Activated CD8-positive, alpha-beta T cell treated with anti-CD3 and anti-CD28 coated beads for 36 hours (primary cell): ENCODE measurements around the gene SNX20. TPM values are rescaled to one million over a fixed set of nuclear protein-coding genes. Genes with fewer than 3 reads are reported as not detected.

Source experiments
- ATAC-seq: fragments of 200-7000 bp; cut with Tn5 transposase; one replicate; pipeline ENCODE4 v1.10.0; 2021; ENCODE audit warnings: mild to moderate bottlenecking, moderate library complexity
- CTCF ChIA-PET: fragments of 350-600 bp; sonication (Branson Sonifier 250); formaldehyde crosslinking; loops from one replicate; lab custom pipeline; 2021; ENCODE audit warnings: antibody characterized with exemption; lab: Charles Lee
- POLR2A ChIA-PET: fragments of 350-600 bp; sonication (Branson Sonifier 250); formaldehyde crosslinking; loops from one replicate; lab custom pipeline; 2021; ENCODE audit warnings: antibody characterized with exemption; lab: Charles Lee
- DNase-seq: peaks from one replicate; pipeline ENCODE4 v3.0.0-alpha.2; 2020
- H3K27ac Mint-ChIP-seq: one replicate; pipeline ENCODE4 v1.8.0; 2021; ENCODE audit warnings: mild to moderate bottlenecking, mixed read lengths
- H3K27me3 Mint-ChIP-seq: one replicate; pipeline ENCODE4 v1.8.0; 2021; ENCODE audit warnings: mixed read lengths
- H3K36me3 Mint-ChIP-seq: one replicate; pipeline ENCODE4 v1.8.0; 2021; ENCODE audit warnings: low read depth, mixed read lengths
- H3K4me1 Mint-ChIP-seq: one replicate; pipeline ENCODE4 v1.8.0; 2021; ENCODE audit warnings: low read depth, mixed read lengths
- H3K4me3 Mint-ChIP-seq: one replicate; pipeline ENCODE4 v1.8.0; 2021; ENCODE audit warnings: mild to moderate bottlenecking, moderate library complexity, mixed read lengths
- H3K9me3 Mint-ChIP-seq: one replicate; pipeline ENCODE4 v1.8.0; 2021; ENCODE audit warnings: mixed read lengths
- intact Hi-C: fragments of 100-400 bp; cut with micrococcal nuclease; formaldehyde crosslinking; loops from one replicate; pipeline ENCODE4 v1.10.0; 2022
- total RNA-seq, 2 experiments: library from RNA; stranded (reverse); gene quantifications; one replicate each; pipeline ENCODE4 v1.2.3, GENCODE V29; 2021
- TF ChIP-seq, protein P1 (sequence below): fragments of 200-600 bp; IDR thresholded peaks from one replicate; pipeline ENCODE4 v1.8.0; 2022; ENCODE audit warnings: antibody characterized with exemption, mild to moderate bottlenecking

SNX20 gene, protein sequence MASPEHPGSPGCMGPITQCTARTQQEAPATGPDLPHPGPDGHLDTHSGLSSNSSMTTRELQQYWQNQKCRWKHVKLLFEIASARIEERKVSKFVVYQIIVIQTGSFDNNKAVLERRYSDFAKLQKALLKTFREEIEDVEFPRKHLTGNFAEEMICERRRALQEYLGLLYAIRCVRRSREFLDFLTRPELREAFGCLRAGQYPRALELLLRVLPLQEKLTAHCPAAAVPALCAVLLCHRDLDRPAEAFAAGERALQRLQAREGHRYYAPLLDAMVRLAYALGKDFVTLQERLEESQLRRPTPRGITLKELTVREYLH
- 10 to 100 TPM; 24.6 to 25.0 TPM for total RNA-seq

DNA sequence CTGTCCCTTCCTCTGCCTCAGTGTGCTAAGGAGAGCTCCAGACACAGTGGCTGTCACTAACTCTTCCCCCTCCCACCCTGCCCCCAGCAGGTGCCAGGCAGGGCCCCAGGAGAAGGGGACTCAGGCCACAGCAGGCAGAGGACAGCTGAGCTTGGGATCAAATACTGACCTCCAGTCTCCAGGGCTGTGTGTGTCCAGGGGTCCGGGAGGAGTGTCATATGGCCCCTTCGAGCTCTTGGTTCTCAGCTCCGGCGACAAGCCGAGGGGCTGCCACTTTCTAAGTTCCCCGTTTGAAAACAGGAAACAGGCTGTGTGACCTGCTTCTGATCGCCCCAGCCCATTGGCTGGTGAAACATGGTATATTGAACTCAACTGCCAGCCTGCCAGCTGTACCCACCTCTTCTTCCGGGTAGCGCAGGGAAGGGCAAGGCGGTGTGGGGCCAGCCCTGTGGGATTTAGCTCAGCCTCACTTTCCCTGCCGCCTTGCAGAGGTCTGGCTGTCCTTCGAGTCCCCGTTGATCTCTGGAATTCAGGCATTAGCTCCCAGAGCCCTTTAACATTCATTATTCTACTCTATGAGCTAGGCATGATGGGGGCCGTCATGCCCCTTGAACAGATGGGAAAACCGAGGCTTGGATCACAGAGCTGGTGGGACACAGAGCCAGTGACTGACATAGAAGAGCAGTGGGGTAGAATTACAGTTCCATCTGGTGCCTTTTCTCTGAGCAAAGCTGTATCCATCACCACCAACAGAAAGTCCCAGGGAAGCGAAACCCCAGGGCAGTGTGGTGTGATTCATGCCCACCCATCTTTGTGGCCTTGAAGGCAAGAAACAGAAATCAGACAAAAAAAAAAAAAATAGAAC lies at the start of gene SNX20:
Gene SNX20 (minus strand): TSS at position 292 of the 865 bp plus-strand sequence. CDS start 3,786 bp downstream, outside the sequence.
- no peaks in the 10 kb centered on the region for H3K9me3 Mint-ChIP-seq
- H3K4me1 Mint-ChIP-seq = peaks cover 79% of the 10 kb centered on the region
- intact Hi-C loops = loop anchor here (5.0 kb wide), 1 partner anchor 66 kb away; no protein-coding TSS in a partner anchor
- H3K27ac Mint-ChIP-seq = peak within 1 kb of the TSS; percentile 93
- peaks cover 32% of the 10 kb centered on the region for H3K36me3 Mint-ChIP-seq
- DNase-seq (peak; percentile 81), ATAC-seq (peak; percentile 83)
- TF ChIP-seq, protein P1, sequence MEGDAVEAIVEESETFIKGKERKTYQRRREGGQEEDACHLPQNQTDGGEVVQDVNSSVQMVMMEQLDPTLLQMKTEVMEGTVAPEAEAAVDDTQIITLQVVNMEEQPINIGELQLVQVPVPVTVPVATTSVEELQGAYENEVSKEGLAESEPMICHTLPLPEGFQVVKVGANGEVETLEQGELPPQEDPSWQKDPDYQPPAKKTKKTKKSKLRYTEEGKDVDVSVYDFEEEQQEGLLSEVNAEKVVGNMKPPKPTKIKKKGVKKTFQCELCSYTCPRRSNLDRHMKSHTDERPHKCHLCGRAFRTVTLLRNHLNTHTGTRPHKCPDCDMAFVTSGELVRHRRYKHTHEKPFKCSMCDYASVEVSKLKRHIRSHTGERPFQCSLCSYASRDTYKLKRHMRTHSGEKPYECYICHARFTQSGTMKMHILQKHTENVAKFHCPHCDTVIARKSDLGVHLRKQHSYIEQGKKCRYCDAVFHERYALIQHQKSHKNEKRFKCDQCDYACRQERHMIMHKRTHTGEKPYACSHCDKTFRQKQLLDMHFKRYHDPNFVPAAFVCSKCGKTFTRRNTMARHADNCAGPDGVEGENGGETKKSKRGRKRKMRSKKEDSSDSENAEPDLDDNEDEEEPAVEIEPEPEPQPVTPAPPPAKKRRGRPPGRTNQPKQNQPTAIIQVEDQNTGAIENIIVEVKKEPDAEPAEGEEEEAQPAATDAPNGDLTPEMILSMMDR = no peak
- ChIA-PET CTCF (interaction anchor here (0.8 to 9.7 kb wide), 8 partner anchors 10 to 125 kb away, joined by 3 to 168 read pairs (median 13); partner anchors contain the start of gene CYLD), POLR2A (interaction anchor here (1.1 to 5.1 kb wide), 8 partner anchors 13 to 408 kb away, joined by 4 to 59 read pairs (median 4); no protein-coding TSS in a partner anchor)
- H3K4me3 Mint-ChIP-seq = peak within 1 kb of the TSS; percentile 78
- no peaks in the 10 kb centered on the region for H3K27me3 Mint-ChIP-seq

DNA sequence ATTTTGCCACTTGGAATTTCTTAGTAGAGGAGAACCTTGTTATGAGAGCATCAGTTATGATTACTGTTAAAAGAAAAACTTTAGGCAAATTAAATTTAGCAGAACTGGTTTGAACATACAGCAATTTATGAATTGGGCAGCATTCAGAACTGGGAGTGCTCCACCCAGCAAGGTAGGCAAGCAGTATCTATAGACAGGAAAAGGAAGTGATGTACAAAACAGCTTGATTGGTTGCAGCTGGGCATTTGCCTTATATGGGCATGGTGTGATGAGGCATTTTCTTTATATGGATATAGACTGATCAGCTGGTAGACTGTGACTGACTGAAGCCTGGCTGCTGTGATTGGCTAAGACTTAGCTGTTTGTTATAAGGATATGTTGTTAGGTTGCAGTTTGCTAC lies 43.2 kb upstream of the SNX20 start:
- Mint-ChIP-seq H3K9me3 (peaks cover 13% of the 10 kb centered on the region), H3K27ac (peak overlapping the region; percentile 34), H3K4me1 (peaks cover 26% of the 10 kb centered on the region), H3K36me3 (peaks cover 10% of the 10 kb centered on the region), H3K4me3 (no peak overlapping the region), H3K27me3 (no peaks in the 10 kb centered on the region)
- ChIA-PET POLR2A (no interaction called here), CTCF (interaction anchor here (1.1 to 1.7 kb wide), 2 partner anchors 17 to 39 kb away, joined by 3 read pairs; partner anchors contain the start of gene CYLD)
- TF ChIP-seq, protein P1 = no peak
- DNase-seq (no peak), ATAC-seq (peak; percentile 70)
- intact Hi-C loops = no loop called here

DNA sequence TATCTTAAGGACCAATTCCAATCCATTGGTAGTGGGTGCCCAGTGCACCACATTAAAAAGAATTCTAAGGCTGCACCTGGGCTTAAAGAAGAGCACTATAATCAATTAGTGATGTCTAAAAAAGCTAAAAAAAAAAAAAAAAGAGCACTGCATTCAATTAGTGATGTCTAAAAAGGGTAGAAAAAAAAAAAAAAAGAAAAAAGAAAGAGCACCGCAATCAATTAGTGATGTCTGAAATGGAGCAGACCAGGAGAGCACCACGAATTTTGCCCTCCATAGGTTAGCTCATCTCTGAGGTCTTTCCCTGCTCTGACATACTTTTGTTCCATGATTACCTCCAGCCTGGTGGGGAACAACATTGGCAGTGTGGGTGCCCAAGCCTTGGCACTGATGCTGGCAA lies 41.8 kb upstream of the SNX20 start:
- peaks cover 29% of the 10 kb centered on the region for H3K4me1 Mint-ChIP-seq
- peak overlapping the region; percentile 76 for H3K27ac Mint-ChIP-seq
- intact Hi-C loops = no loop called here

DNA sequence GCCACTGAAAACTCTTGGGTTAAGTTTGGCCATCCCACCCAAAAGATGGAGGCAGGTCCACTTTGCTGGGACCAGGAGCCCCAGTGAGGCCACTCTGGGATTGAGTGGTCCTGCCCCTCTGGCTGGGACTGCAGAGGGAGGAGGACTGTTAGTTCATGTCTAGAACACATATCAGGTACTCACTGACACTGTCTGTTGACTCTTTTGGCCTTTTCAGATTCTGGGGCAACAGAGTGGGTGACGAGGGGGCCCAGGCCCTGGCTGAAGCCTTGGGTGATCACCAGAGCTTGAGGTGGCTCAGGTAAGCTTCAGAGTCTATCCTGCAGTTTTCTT lies 41.3 kb upstream of the SNX20 start:
- TF ChIP-seq, protein P1 = no peak
- peak overlapping the region; percentile 76 for H3K27ac Mint-ChIP-seq
- H3K4me3 Mint-ChIP-seq = no peak overlapping the region
- H3K9me3 Mint-ChIP-seq = peaks cover 13% of the 10 kb centered on the region
- no peaks in the 10 kb centered on the region for H3K27me3 Mint-ChIP-seq
- H3K4me1 Mint-ChIP-seq = peaks cover 31% of the 10 kb centered on the region
- intact Hi-C loops = no loop called here
- ATAC-seq (peak; percentile 12), DNase-seq (no peak)
- peaks cover 10% of the 10 kb centered on the region for H3K36me3 Mint-ChIP-seq
- CTCF ChIA-PET = interaction anchor here (0.9 to 7.0 kb wide), 6 partner anchors 9 to 84 kb away, joined by 3 to 34 read pairs (median 4); no protein-coding TSS in a partner anchor
- POLR2A ChIA-PET = interaction anchor here (1.3 to 1.4 kb wide), 2 partner anchors 19 to 57 kb away, joined by 4 read pairs; no protein-coding TSS in a partner anchor

More for the DNA sequence above, 41.8 kb upstream of the SNX20 start:
- ATAC-seq = no peak
- H3K9me3 Mint-ChIP-seq = peaks cover 13% of the 10 kb centered on the region
- CTCF ChIA-PET = interaction anchor here (1.0 to 1.9 kb wide), 2 partner anchors 51 to 83 kb away, joined by 4 to 5 read pairs; no protein-coding TSS in a partner anchor
- POLR2A ChIA-PET = interaction anchor here (1.4 kb wide), 1 partner anchor 18 kb away, joined by 4 read pairs; no protein-coding TSS in a partner anchor
- H3K27me3 Mint-ChIP-seq = no peaks in the 10 kb centered on the region
- DNase-seq = no peak
- peaks cover 10% of the 10 kb centered on the region for H3K36me3 Mint-ChIP-seq
- TF ChIP-seq, protein P1 = no peak
- H3K4me3 Mint-ChIP-seq = no peak overlapping the region
